ENCODE results near the gene YWHAQ.

GRCh38 chr2:9667826-9668225 lies 37.0 kb upstream of the YWHAQ start:
- no peak for TF ChIP-seq CTCF (IDR thresholded peaks at IDR 0.05)
- no peak for TF ChIP-seq POLR2A (IDR thresholded peaks at IDR 0.05; ENCODE audit: low read depth)
